Astrocyte of the cerebellum (primary cell): ENCODE data around the gene TMEM245.

Source experiments
- DNase-seq: peaks from one replicate; pipeline ENCODE4 v3.0.0-alpha.2; 2011; ENCODE audit warnings: low read depth
- H3K4me3 ChIP-seq: 2 replicates; pipeline ENCODE4 v1.5.1; 2011; ENCODE audit warnings: mild to moderate bottlenecking, low read depth, low read length, moderate library complexity
- in situ Hi-C: cut with HindIII; loops from 2 replicates; pipeline ENCODE4 v1.10.0; 2017; ENCODE audit warnings: low sequenced_read_pairs
- TF ChIP-seq, protein P1 (sequence below): IDR thresholded peaks from 2 replicates; pipeline ENCODE4 v1.5.1; 2012; ENCODE audit warnings: low read length, low read depth, moderate library complexity, mild to moderate bottlenecking; ENCODE audit errors: missing control alignments

TMEM245 gene

GRCh38 chr9:109037946-109038715 lies 81.6 kb downstream of the TMEM245 start:
- DNase-seq, result no peak
- no peak overlapping the region for H3K4me3 ChIP-seq
- in situ Hi-C loops, result no loop called here
- TF ChIP-seq, protein P1, sequence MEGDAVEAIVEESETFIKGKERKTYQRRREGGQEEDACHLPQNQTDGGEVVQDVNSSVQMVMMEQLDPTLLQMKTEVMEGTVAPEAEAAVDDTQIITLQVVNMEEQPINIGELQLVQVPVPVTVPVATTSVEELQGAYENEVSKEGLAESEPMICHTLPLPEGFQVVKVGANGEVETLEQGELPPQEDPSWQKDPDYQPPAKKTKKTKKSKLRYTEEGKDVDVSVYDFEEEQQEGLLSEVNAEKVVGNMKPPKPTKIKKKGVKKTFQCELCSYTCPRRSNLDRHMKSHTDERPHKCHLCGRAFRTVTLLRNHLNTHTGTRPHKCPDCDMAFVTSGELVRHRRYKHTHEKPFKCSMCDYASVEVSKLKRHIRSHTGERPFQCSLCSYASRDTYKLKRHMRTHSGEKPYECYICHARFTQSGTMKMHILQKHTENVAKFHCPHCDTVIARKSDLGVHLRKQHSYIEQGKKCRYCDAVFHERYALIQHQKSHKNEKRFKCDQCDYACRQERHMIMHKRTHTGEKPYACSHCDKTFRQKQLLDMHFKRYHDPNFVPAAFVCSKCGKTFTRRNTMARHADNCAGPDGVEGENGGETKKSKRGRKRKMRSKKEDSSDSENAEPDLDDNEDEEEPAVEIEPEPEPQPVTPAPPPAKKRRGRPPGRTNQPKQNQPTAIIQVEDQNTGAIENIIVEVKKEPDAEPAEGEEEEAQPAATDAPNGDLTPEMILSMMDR, result no peak

DNA sequence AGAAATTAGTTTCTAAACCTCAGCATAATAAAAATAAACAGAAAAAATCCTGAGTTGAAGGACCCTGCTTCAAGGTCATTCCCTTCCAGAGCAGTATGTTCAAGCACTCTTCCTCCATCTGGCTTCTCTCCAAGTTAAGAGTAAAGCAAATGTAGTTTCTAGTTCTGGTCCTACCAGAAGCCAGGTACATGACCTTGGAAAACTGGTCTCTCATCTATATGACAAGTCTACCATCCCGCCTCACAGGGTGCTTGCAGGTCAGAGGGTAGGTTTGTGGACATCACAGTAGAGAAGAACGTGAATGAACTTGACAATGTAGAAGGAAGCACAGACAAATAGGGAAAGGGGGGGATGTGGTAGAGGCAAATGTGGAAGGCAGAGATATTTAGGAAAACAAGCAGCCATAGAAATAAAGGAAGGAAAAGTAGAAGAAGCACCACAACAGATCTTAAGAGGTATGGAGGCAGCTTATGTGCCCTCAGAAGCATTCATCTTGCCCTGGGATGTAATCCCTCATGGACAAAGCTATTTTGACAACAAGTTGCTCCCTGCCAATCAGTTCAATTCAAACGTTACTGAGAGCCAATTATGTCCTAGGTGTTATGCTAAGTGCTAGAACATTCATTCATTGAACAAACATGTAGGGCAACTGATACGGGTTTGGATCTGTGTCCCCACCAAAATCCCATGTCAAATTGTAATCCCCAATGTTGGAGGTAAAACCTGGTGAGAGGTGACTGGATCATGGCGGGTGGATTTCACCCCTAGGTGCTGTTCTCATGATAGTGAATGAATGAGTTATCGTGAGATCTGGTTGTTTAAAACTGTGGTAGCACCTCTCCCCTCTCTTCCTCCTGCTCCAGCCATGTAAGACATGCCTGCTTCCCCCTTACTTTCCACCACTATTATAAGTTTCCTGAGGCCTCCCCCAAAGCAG lies 82.7 kb downstream of the TMEM245 start:
- in situ Hi-C loops, result no loop called here
- TF ChIP-seq, protein P1, result no peak
- no peak overlapping the region for H3K4me3 ChIP-seq
- no peak for DNase-seq

DNA sequence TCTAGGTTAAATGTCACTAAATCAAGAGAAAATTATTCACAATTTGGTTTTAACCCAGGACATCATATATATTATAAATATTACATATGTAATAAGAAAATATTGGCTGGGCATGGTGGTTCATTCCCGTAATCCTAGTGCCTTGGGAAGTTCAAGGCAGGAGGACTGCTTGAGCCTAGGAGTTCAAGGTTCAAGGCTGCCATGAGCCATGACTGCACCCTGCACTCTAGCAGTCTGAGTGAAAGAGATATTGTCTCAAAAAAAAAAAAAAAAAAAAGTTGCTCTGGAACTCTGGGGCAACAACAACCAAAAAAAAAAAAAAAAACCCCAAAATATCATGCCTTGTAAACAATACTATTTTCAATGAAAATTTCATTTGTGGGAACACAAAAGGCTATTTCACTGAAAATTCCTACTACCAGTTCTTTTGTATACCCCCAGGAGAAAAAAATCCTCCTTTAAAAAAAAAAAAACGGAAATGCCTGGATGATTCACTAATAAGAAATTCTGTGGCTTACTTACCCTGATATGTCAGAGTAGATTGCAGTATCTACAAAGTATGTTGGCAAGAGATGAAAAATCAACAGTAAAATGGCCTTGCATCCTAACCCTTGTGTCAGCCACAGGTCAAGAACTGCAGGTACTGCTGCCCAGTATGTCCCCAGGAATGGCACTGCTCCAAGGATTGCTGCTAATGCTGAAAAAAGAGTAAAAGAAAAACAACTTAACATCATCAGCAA lies 83.9 kb downstream of the TMEM245 start:
- in situ Hi-C loops, result no loop called here
- peak; percentile 77 for DNase-seq

DNA sequence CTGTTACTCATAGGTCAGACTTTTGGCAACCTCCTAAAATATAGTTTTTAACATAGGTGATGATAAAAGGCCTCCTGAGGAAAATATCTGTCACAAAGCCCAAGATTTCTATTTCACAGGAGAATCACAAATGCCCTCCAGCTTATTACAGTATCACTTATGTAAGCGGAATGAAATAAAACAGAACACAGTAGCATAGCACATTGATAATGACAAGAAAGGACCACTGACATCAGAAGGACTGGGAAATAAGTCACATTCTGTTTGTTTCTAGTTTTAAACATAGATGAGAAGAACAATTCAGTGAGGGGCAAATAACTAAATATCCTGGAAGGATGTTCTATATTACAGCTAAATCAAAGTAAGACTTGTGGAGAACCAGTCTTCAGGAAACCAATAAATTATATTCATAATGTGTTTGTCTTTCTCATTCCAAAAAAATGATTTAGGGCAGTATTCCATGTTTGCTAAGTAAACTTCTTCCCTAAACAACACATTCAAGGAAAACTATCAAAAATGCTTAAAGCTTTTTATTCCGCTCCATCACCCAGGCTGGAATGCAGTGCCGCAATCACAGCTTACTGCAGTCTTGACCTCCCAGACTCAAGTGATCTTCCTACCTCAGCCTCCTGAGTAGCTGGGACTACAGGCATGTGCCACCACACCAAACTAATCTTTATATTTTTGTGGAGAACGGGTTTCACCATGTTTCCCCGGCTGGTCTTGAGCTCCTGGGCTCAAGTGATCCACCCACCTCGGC lies 85.6 kb downstream of the TMEM245 start:
- in situ Hi-C loops, result no loop called here
- TF ChIP-seq, protein P1, result no peak
- H3K4me3 ChIP-seq, result no peak overlapping the region
- no peak for DNase-seq

More for the DNA sequence above, 83.9 kb downstream of the TMEM245 start:
- TF ChIP-seq, protein P1, result no peak
- H3K4me3 ChIP-seq, result no peak overlapping the region

- in situ Hi-C loops, result no loop called here
- H3K4me3 ChIP-seq, result no peak overlapping the region
- DNase-seq, result no peak
- TF ChIP-seq, protein P1, result no peak
Observed at GRCh38 chr9:109031241-109031640, 88.5 kb downstream of the TMEM245 start.
